NCI-H1417 treated with DMSO at 0.1 percent for 48 hours (cell line): ENCODE results near the gene BTBD9.
"Not testable (repeated sequence)": the region's sequence is repeated elsewhere in the genome, so short reads cannot be mapped to it uniquely, and the experiment has no call there.

ENCODE experiments used
- DNase-seq: peaks from one replicate; lab custom pipeline; 2025; lab: John Stamatoyannopoulos, UW

Gene BTBD9

GRCh38 chr6:38387971-38388370 lies 251.8 kb downstream of the BTBD9 start:
- no peak for DNase-seq

GRCh38 chr6:38387461-38387860 lies 252.3 kb downstream of the BTBD9 start:
- DNase-seq = no peak

GRCh38 chr6:38378801-38379200 lies 260.9 kb downstream of the BTBD9 start:
- DNase-seq = no peak

- DNase-seq = no peak
These were observed 263.8 kb downstream of the BTBD9 start for GRCh38 chr6:38375937-38376336.

- no peak for DNase-seq
These were observed 264.4 kb downstream of the BTBD9 start for GRCh38 chr6:38375341-38375740.

- no peak for DNase-seq
These were observed 267.8 kb downstream of the BTBD9 start for GRCh38 chr6:38371881-38372280.

- no peak for DNase-seq
These were observed 268.8 kb downstream of the BTBD9 start for GRCh38 chr6:38370653-38371601.

- no peak for DNase-seq
These were observed 272.5 kb downstream of the BTBD9 start for GRCh38 chr6:38367231-38367630.

GRCh38 chr6:38366234-38366633 lies 273.5 kb downstream of the BTBD9 start:
- DNase-seq = no peak

GRCh38 chr6:38364775-38365174 lies 275.0 kb downstream of the BTBD9 start:
- no peak for DNase-seq

- DNase-seq = no peak
These were observed 275.6 kb downstream of the BTBD9 start for GRCh38 chr6:38364127-38364526.

GRCh38 chr6:38355519-38355918 lies 284.2 kb downstream of the BTBD9 start:
- no peak for DNase-seq

- DNase-seq = no peak
These were observed 284.8 kb downstream of the BTBD9 start for GRCh38 chr6:38354905-38355304.

GRCh38 chr6:38354037-38354381 lies 285.7 kb downstream of the BTBD9 start:
- no peak for DNase-seq

- DNase-seq = no peak
These were observed 286.3 kb downstream of the BTBD9 start for GRCh38 chr6:38353310-38354036.

- no peak for DNase-seq
These were observed 287.1 kb downstream of the BTBD9 start for GRCh38 chr6:38352636-38353035.

- DNase-seq = no peak
These were observed 288.8 kb downstream of the BTBD9 start for GRCh38 chr6:38350942-38351341.

GRCh38 chr6:38350220-38350619 lies 289.5 kb downstream of the BTBD9 start:
- no peak for DNase-seq

- no peak for DNase-seq
These were observed 289.9 kb downstream of the BTBD9 start for GRCh38 chr6:38349795-38350194.

GRCh38 chr6:38349221-38349620 lies 290.5 kb downstream of the BTBD9 start:
- DNase-seq = no peak

- no peak for DNase-seq
These were observed 291.4 kb downstream of the BTBD9 start for GRCh38 chr6:38348371-38348770.

- not testable (repeated sequence) for DNase-seq
These were observed 291.9 kb downstream of the BTBD9 start for GRCh38 chr6:38347829-38348228.
